GM21619 (cell line): ENCODE measurements around the gene ZNF574.
A peak's percentile ranks its signal among the peaks of the same experiment; 100 is the strongest.
"Not testable (repeated sequence)": the region's sequence is repeated elsewhere in the genome, so short reads cannot be mapped to it uniquely, and the experiment has no call there.

Experiments used
- ATAC-seq: cut with Tn5 transposase; IDR thresholded peaks from one replicate; pipeline ENCODE4 v1.9.1; 2021; ENCODE audit not compliant: unreplicated experiment

ZNF574 gene

GRCh38 chr19:42096255-42096837 is 20.4 kb downstream of the ZNF574 start:
- no peak for ATAC-seq

GRCh38 chr19:42097461-42097860 is 21.5 kb downstream of the ZNF574 start:
- no peak for ATAC-seq

DNA sequence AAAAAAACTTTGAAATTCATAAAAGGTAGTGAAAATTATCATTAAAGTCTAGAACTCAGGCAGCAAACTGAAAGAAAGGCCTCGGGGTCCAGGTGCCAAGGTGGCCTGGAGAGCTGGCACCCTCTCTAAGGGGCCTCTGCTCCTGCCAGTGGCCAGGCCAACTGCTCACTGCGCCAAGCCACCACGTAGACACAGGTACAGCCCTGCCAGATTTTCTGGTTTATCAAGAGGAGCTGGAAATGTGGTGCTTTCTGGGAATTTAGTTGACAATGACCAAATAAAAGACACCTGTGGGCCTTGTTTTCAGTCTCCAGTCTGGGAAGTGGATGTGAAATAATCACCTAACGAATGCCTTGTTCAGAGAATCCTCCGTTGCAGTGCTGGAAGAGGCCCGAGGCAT is 22.8 kb downstream of the ZNF574 start:
- no peak for ATAC-seq

GRCh38 chr19:42099336-42099925 is 23.5 kb downstream of the ZNF574 start:
- no peak for ATAC-seq

DNA sequence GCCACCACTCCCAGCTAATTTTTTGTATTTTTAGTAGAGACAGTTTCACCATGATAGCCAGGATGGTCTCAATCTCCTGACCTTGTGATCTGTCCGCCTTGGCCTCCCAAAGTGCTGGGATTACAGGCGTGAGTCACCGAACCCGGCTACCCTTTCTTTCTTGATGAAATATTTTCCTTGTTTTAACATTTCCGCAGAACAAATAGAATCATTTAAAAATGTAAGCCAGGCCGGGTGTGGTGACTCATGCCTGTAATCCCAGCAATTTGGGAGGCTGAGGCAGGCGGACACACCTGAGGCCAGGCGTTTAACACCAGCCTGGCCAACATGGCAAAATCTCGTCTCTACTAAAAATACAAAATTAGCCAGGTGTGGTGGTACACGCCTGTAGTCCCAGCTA is 24.3 kb downstream of the ZNF574 start:
- not testable (repeated sequence) for ATAC-seq

DNA sequence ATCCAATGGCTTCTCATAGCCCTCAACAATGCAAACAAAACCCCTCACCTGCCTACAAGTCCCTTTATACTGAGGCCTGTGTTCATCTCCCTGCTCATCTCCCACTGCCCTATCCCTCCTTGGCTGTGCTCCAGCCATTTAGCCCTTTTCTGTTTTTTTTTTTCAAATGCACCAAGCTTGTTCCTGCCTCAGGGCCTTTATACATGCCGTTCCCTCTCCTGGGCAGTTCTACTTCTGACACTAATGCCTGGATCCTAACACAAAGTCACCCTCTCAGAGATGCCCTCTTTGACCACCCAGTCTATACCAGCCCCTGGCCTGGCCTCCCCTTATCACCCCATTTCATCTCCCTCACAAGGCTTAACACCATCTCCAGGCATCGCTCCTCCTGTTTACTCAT is 26.9 kb downstream of the ZNF574 start:
- no peak for ATAC-seq

GRCh38 chr19:42105368-42105767 is 29.4 kb downstream of the ZNF574 start:
- ATAC-seq, result no peak

DNA sequence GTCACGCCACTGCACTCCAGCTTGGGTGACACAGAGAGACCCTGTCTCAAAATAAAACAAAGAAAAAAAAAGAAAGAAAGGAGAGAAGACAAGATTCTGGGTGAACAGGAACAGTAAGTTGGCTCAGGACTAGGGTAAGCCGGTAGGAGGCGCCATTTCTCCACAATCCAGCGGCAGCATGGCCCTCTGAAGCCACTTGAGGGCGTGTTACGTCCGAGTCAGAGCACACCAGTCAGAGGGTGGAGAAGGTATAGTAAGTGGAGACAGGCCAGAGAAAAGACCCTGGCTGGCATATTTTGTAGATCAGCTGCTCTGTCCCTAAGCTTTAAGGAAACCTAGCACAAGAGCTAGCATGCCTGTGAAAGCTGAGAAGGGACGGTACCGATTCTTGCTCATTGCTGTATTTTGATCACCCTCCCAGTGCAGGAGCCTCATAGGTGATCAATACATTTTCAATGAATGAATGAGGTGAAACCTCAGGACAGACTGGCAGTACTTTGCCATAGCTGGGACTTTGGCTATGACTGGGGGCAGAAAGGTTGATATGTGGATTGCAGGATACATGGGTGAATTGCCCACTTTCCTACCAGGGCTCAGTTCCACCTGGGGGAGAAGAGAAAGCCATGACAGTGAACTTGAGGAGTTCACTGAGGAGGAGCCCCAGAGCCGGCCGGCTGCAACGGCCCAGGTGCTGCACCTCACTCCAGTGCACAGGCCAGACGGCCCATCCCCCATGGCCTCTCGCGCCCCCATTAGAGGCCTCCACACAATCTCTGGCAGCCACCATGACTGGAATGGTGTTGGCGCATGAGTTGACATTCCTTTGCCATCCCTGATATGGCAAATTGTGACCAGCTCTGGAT is 32.8 kb downstream of the ZNF574 start:
- ATAC-seq, result peak; percentile 76

GRCh38 chr19:42109896-42110295 is 33.9 kb downstream of the ZNF574 start:
- ATAC-seq, result no peak

DNA sequence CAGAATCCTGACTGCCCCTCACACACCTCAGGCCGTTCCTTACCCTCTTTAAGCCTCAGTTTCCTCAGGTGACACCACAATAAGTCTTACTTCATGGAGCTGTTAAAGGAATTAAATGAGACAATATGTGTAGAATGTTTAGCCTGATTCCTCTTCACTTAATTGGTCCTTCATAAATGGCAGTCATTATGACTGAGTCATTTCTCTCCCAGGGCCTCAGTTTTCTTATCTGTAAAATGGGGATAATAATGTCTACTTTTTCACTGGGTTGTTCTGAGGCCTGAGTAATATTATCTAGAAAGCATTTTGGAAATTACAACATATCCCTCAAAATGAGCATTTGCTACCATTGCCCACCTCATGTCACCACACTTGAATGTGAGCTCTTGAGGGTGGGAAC is 34.7 kb downstream of the ZNF574 start:
- no peak for ATAC-seq

DNA sequence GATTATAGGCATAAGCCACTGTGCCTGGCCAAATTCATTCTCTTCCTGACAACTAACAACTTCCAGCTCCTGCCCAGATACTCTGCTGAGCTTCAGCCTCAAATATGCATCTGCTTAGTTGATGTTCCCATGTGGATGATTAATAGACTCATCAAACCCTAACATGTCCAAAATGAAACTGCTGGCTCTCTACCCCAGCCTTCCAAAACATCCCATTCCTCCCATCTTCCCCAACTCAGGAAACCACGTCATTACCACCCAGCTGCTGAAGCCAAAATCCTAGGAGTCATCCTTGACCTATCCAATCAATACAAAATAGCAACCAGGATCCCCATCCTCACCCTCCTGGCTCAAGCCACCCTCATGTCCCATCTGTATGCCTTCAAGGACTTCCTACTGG is 35.4 kb downstream of the ZNF574 start:
- no peak for ATAC-seq

- no peak for ATAC-seq
Observed at GRCh38 chr19:42111811-42112210, 35.8 kb downstream of the ZNF574 start.

DNA sequence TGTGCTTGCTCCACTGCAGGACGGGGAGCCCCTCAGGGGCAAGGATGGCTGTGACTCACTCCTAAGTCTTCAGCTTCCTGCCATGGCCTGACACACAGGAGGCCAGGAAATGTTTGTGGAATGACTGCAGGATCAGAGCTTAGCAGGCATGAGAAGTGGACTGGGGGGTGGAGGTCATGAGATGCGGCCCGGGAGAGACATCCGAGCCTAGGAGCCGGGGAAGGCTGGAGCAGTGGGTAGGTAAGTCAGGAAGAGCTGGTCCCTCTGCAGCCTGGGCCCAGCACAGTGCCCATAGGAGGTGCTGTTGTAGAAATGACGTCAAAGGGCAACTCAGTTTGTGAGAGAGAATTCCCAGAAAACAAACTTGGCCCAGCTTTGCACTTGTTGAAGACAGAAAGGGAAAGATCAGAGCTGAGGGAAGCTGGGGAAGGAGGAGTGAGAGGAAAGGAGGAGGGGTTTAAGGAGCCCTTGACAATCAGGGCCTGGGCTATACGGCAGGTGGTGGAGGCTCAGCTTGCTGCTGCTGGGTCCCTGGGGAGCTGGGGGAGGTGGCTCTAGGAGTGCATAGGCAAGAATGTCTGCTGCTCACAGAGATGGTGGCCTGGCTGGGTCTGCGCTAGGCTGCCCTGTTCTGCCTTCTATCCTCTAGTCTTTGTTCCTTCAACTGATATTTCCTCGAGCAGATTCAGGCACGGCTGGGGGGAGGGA is 37.8 kb downstream of the ZNF574 start:
- ATAC-seq, result peak; percentile 49

DNA sequence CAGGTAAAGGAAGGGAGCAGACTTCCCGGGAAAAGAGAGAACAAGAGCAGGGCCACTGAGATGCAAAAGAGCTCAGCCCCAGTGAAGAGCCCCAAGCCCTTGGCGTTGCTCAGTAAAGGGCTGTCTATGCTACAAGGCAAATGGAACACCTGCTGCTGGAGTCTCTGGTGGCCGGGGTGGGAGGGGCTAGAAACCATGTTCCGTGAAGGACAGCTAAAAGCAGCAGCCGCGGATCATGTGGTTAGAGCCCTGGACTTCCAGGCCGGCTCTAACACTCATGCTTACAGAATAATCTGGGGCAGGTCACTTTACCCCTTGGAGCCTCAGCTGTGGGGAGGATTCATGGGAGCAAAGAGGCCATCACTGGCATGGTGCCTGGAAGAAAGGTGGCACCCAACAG is 38.4 kb downstream of the ZNF574 start:
- peak; percentile 53 for ATAC-seq

- ATAC-seq, result no peak
Observed at GRCh38 chr19:42115219-42115618, 39.3 kb downstream of the ZNF574 start.

DNA sequence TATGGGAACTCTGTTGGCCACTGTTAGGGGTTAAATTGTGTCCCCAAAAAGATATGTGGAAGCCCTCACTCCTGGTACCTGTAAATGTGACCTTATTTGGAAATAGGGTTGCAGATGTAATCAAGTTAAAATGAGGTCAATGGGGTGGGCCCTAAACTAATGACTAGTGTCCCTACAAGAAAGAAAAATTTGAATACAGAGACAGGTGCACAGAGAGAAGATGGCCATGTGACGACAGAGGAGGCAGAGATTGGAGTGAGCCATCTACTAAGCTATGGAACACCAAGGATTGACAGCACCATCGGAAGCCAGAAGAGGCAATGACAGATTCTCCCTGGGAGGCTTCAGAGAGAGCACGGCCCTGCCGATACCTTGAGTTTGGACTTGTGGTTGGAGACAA is 39.7 kb downstream of the ZNF574 start:
- no peak for ATAC-seq

DNA sequence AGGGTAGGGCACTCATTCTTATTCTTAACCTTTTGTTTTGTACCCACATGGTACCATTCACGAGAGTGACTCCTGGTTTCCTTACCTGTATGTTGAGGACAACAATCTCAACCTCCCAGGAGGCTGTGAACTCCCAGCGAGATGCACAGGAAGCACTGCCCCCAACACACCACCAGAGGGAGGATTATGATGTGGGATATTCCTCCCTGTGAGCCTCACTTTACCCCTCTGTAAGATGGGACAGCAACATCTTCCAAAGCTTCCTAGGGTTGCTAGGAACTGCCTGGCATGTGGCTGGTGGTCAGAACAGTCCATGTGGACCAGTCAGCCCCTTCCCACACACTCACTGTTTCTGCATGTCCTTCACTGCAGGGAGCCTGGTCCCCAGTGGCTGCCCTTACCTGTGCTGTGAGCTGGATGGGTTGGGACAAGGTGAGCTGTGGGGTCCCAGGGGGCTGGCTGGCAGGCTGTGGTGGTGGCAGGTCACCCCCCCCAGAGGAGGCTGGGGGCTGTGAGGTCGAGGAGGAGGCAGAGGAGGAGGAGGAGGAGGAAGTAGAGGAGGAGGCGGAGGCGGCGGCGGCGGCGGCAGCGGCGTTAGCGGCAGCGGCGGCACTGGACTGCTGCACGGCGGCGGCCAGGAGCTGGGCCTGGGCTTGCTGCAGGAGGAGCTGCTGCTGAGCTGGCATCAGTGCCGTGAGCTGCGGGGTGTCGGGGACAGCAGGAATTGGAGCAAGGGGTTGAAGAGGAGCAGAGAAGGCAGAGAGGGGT is 40.5 kb downstream of the ZNF574 start:
- ATAC-seq, result no peak

DNA sequence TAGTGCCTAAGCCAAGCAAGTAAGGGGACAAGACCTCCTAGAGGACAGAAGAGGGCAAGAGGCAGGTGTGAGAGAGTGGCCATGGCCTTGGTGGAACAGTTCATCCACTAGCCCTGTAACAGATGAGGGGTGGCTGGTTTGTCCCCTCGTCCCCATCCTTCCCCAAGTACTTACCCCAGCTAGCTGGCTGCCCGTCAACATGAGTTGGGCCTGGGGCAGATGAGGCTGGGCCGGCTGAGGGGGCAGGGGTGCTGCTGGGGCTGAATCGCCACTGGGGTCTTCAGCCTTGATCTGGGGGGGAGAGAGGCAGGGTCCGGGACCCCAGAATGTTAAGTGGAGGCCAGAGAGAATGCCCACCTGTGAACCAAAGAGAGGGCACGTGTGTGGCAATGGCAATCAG is 41.1 kb downstream of the ZNF574 start:
- no peak for ATAC-seq

DNA sequence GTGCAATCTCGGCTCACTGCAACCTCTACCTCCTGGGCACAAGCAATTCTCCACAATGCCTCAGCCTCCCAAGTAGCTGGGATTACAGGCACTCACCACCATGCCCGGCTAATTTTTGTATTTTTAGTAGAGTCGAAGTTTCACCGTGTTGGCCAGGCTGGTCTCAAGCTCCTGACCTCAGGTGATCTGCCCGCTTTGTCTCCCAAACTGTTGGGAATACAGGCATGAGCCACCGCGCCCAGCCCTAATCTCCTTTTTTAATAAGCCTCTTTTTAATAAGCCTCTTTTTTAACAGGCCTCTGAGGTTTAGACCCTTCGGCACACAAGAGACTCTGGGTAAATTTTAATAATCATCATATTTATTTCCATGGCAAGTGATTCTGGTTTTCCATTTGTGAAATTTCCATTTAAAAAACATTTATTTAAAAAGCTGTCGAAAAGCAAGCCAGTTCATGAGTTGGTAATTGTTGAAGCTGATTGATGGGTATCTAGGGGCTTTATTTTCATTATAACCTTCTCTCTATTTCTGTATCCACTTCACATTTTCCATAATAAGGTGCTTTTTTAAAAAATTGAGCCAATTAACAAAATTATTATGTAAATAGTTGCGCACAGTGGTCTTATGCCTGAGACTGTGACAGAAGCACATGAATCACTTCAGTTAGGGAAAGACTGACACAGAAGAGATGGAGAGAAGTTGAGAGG is 44.5 kb downstream of the ZNF574 start:
- ATAC-seq, result no peak

DNA sequence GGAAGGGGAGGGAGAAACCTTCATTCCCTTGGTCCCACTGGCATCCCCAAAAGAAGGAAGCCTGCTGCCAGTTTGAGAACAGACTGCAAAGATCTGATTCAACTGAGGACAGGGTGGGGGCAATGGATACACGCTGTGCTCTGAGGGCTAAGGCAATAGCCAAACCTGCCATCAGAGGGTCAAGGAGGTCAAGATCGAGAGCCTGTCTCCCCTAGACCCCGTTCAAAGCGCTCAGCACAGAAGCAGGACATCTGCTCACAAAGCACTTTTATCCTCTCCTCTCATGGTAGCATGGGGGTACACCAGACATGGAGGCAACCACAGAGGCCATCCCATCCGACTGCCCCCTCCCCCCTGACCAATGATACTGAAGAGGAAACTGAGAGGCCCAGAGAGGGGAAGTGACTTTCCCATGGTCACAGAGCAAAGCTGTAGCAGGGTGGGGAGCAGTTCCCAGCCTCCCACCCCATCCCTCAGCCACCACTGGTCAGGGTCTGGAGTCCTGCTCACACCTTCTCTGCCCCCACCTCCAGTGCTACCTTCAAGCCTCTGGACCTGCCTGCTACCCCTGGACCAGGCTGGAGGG is 45.2 kb downstream of the ZNF574 start:
- ATAC-seq, result no peak
